Measurements from ENCODE around the gene COASY. TPM values are rescaled to one million over a fixed set of nuclear protein-coding genes. Genes with fewer than 3 reads are reported as not detected.
A peak's percentile ranks its signal among the peaks of the same experiment; 100 is the strongest.
"Not testable (repeated sequence)": the region's sequence is repeated elsewhere in the genome, so short reads cannot be mapped to it uniquely, and the experiment has no call there.

Gene COASY
- total RNA-seq, 1 experiment from 2014 or later, result 46.7 TPM

GRCh38 chr17:42536372-42537155 is 25.4 kb upstream of the COASY start:
- H2AFZ ChIP-seq (ENCODE audit: low read length), result no peak overlapping the region
- DNase-seq, result peak; percentile 92
- H3K9ac ChIP-seq (ENCODE audit: low read length), result peak overlapping the region; percentile 90
- peak overlapping the region; percentile 93 for H3K4me2 ChIP-seq (ENCODE audit: low read depth, low read length, poor library complexity, severe bottlenecking)
- H3K79me2 ChIP-seq (ENCODE audit: low read length), result peaks cover 18% of the 10 kb centered on the region
- H3K4me3 ChIP-seq (ENCODE audit: low read length), result peak overlapping the region; percentile 98
- no peaks in the 10 kb centered on the region for H3K9me2 ChIP-seq (replicated peaks; ENCODE audit: insufficient read depth, low read length)
- H3K9me3 ChIP-seq (ENCODE audit: low read length), result no peaks in the 10 kb centered on the region
- peaks cover 12% of the 10 kb centered on the region; the same call in 1 of the 2 replicates for H4K20me1 ChIP-seq (ENCODE audit: insufficient read depth, low read depth, low read length)
- peak overlapping the region; percentile 72 for H3K27ac ChIP-seq (ENCODE audit: low read length)
- H3K27me3 ChIP-seq (ENCODE audit: low read length), result no peaks in the 10 kb centered on the region
- peaks cover 14% of the 10 kb centered on the region for H3K36me3 ChIP-seq (ENCODE audit: insufficient read depth, low read length)
- H3K4me1 ChIP-seq (ENCODE audit: low read length), result peaks cover 24% of the 10 kb centered on the region

GRCh38 chr17:42537156-42537805 is 24.7 kb upstream of the COASY start:
- Histone ChIP-seq H3K36me3 (ENCODE audit: insufficient read depth, low read length) (peaks cover 16% of the 10 kb centered on the region), H4K20me1 (ENCODE audit: insufficient read depth, low read depth, low read length) (peaks cover 12% of the 10 kb centered on the region; the same call in 1 of the 2 replicates), H3K9ac (ENCODE audit: low read length) (peak overlapping the region; percentile 90), H2AFZ (ENCODE audit: low read length) (no peak overlapping the region), H3K79me2 (ENCODE audit: low read length) (peaks cover 18% of the 10 kb centered on the region), H3K9me2 (replicated peaks; ENCODE audit: insufficient read depth, low read length) (no peaks in the 10 kb centered on the region), H3K27ac (ENCODE audit: low read length) (peak overlapping the region; percentile 72), H3K4me3 (ENCODE audit: low read length) (peak overlapping the region; percentile 98), H3K4me2 (ENCODE audit: low read depth, low read length, poor library complexity, severe bottlenecking) (peak overlapping the region; percentile 93), H3K4me1 (ENCODE audit: low read length) (peaks cover 21% of the 10 kb centered on the region), H3K9me3 (ENCODE audit: low read length) (no peaks in the 10 kb centered on the region), H3K27me3 (ENCODE audit: low read length) (no peaks in the 10 kb centered on the region)
- DNase-seq, result no peak

GRCh38 chr17:42537826-42538451 is 24.0 kb upstream of the COASY start:
- no peak overlapping the region for H3K9ac ChIP-seq (ENCODE audit: low read length)
- no peak overlapping the region for H2AFZ ChIP-seq (ENCODE audit: low read length)
- no peak for DNase-seq
- H3K36me3 ChIP-seq (ENCODE audit: insufficient read depth, low read length), result peaks cover 16% of the 10 kb centered on the region
- H3K4me3 ChIP-seq (ENCODE audit: low read length), result no peak overlapping the region
- no peaks in the 10 kb centered on the region for H3K9me2 ChIP-seq (replicated peaks; ENCODE audit: insufficient read depth, low read length)
- H3K79me2 ChIP-seq (ENCODE audit: low read length), result peaks cover 18% of the 10 kb centered on the region
- H3K27ac ChIP-seq (ENCODE audit: low read length), result no peak overlapping the region
- H3K4me1 ChIP-seq (ENCODE audit: low read length), result peaks cover 21% of the 10 kb centered on the region
- H3K27me3 ChIP-seq (ENCODE audit: low read length), result no peaks in the 10 kb centered on the region
- H4K20me1 ChIP-seq (ENCODE audit: insufficient read depth, low read depth, low read length), result peaks cover 12% of the 10 kb centered on the region; the same call in 1 of the 2 replicates
- H3K9me3 ChIP-seq (ENCODE audit: low read length), result no peaks in the 10 kb centered on the region
- no peak overlapping the region for H3K4me2 ChIP-seq (ENCODE audit: low read depth, low read length, poor library complexity, severe bottlenecking)

GRCh38 chr17:42538482-42538881 is 23.5 kb upstream of the COASY start:
- Histone ChIP-seq H3K4me3 (ENCODE audit: low read length) (no peak overlapping the region), H4K20me1 (ENCODE audit: insufficient read depth, low read depth, low read length) (peaks cover 12% of the 10 kb centered on the region; the same call in 1 of the 2 replicates), H3K9ac (ENCODE audit: low read length) (no peak overlapping the region), H3K27me3 (ENCODE audit: low read length) (no peaks in the 10 kb centered on the region), H3K9me2 (replicated peaks; ENCODE audit: insufficient read depth, low read length) (no peaks in the 10 kb centered on the region), H2AFZ (ENCODE audit: low read length) (no peak overlapping the region), H3K4me2 (ENCODE audit: low read depth, low read length, poor library complexity, severe bottlenecking) (no peak overlapping the region), H3K36me3 (ENCODE audit: insufficient read depth, low read length) (peaks cover 16% of the 10 kb centered on the region), H3K27ac (ENCODE audit: low read length) (no peak overlapping the region), H3K4me1 (ENCODE audit: low read length) (peaks cover 21% of the 10 kb centered on the region), H3K9me3 (ENCODE audit: low read length) (no peaks in the 10 kb centered on the region), H3K79me2 (ENCODE audit: low read length) (peaks cover 18% of the 10 kb centered on the region)
- DNase-seq, result no peak

- H3K27ac ChIP-seq (ENCODE audit: low read length); H3K27me3 ChIP-seq (ENCODE audit: low read length); H3K4me2 ChIP-seq (ENCODE audit: low read depth, low read length, poor library complexity, severe bottlenecking); H2AFZ ChIP-seq (ENCODE audit: low read length); H3K4me3 ChIP-seq (ENCODE audit: low read length); DNase-seq; H3K9me2 ChIP-seq (replicated peaks; ENCODE audit: insufficient read depth, low read length); H3K9me3 ChIP-seq (ENCODE audit: low read length); H3K9ac ChIP-seq (ENCODE audit: low read length): not testable (repeated sequence)
- Histone ChIP-seq H3K36me3 (ENCODE audit: insufficient read depth, low read length) (peaks cover 16% of the 10 kb centered on the region), H3K4me1 (ENCODE audit: low read length) (peaks cover 14% of the 10 kb centered on the region), H4K20me1 (ENCODE audit: insufficient read depth, low read depth, low read length) (peaks cover 12% of the 10 kb centered on the region; the same call in 1 of the 2 replicates), H3K79me2 (ENCODE audit: low read length) (peaks cover 18% of the 10 kb centered on the region)
Observed at GRCh38 chr17:42540558-42540957, 21.4 kb upstream of the COASY start.

GRCh38 chr17:42541041-42541833 is 20.7 kb upstream of the COASY start:
- Histone ChIP-seq H3K27me3 (ENCODE audit: low read length) (no peaks in the 10 kb centered on the region), H3K36me3 (ENCODE audit: insufficient read depth, low read length) (peaks cover 16% of the 10 kb centered on the region), H3K9me2 (replicated peaks; ENCODE audit: insufficient read depth, low read length) (no peaks in the 10 kb centered on the region), H4K20me1 (ENCODE audit: insufficient read depth, low read depth, low read length) (peaks cover 12% of the 10 kb centered on the region; the same call in 1 of the 2 replicates), H3K9me3 (ENCODE audit: low read length) (no peaks in the 10 kb centered on the region), H3K27ac (ENCODE audit: low read length) (no peak overlapping the region), H2AFZ (ENCODE audit: low read length) (no peak overlapping the region), H3K79me2 (ENCODE audit: low read length) (peaks cover 18% of the 10 kb centered on the region), H3K4me1 (ENCODE audit: low read length) (peaks cover 10% of the 10 kb centered on the region), H3K4me2 (ENCODE audit: low read depth, low read length, poor library complexity, severe bottlenecking) (no peak overlapping the region), H3K4me3 (ENCODE audit: low read length) (no peak overlapping the region), H3K9ac (ENCODE audit: low read length) (no peak overlapping the region)
- no peak for DNase-seq

- Histone ChIP-seq H3K9ac (ENCODE audit: low read length) (no peak overlapping the region), H3K4me2 (ENCODE audit: low read depth, low read length, poor library complexity, severe bottlenecking) (no peak overlapping the region), H3K79me2 (ENCODE audit: low read length) (0 out of 2 replicates have a peak, but pooled peaks cover under 1% of the 10 kb centered on the region)
Observed at GRCh38 chr17:42543190-42544079, 18.5 kb upstream of the COASY start.

More at GRCh38 chr17:42543190-42544079, 18.5 kb upstream of the COASY start:
- Histone ChIP-seq H3K9me3 (ENCODE audit: low read length) (no peaks in the 10 kb centered on the region), H2AFZ (ENCODE audit: low read length) (no peak overlapping the region), H4K20me1 (ENCODE audit: insufficient read depth, low read depth, low read length) (0 out of 2 replicates have a peak, but pooled peaks cover under 1% of the 10 kb centered on the region), H3K36me3 (ENCODE audit: insufficient read depth, low read length) (peaks cover 11% of the 10 kb centered on the region), H3K9me2 (replicated peaks; ENCODE audit: insufficient read depth, low read length) (no peaks in the 10 kb centered on the region), H3K4me1 (ENCODE audit: low read length) (peaks cover 7% of the 10 kb centered on the region), H3K27me3 (ENCODE audit: low read length) (no peaks in the 10 kb centered on the region), H3K4me3 (ENCODE audit: low read length) (no peak overlapping the region), H3K27ac (ENCODE audit: low read length) (no peak overlapping the region)
- DNase-seq, result no peak
